H9 (cell line): Measurements from ENCODE around the gene TPP2. TPM values are rescaled to one million over a fixed set of nuclear protein-coding genes. Genes with fewer than 3 reads are reported as not detected.

Experiments
- DNase-seq: peaks from one replicate; pipeline ENCODE4 v3.0.0-alpha.2; 2017
- H2AFZ ChIP-seq: one replicate; pipeline ENCODE4 v1.6.1; 2013; ENCODE audit warnings: mild to moderate bottlenecking, low read length, control low read depth, moderate library complexity
- H2AK5ac ChIP-seq: 2 replicates; pipeline ENCODE4 v1.6.1; 2013; ENCODE audit warnings: low read length, control low read depth, mixed read lengths; ENCODE audit not compliant: insufficient read length
- H2BK120ac ChIP-seq: one replicate; pipeline ENCODE4 v1.6.1; 2013; ENCODE audit warnings: low read depth, mild to moderate bottlenecking, low read length, control low read depth, inconsistent platforms; ENCODE audit not compliant: poor library complexity, severe bottlenecking
- H2BK12ac ChIP-seq: 2 replicates; pipeline ENCODE4 v1.6.1; 2013; ENCODE audit warnings: low read length, control low read depth, mixed read lengths, low read depth; ENCODE audit not compliant: insufficient read length
- H2BK15ac ChIP-seq: 2 replicates; pipeline ENCODE4 v1.6.1; 2013; ENCODE audit warnings: low read depth, low read length, control low read depth
- H2BK20ac ChIP-seq: one replicate; pipeline ENCODE4 v1.6.1; 2013; ENCODE audit warnings: low read depth, mild to moderate bottlenecking, low read length, control low read depth, inconsistent platforms; ENCODE audit not compliant: poor library complexity, severe bottlenecking
- H2BK5ac ChIP-seq: 2 replicates; pipeline ENCODE4 v1.6.1; 2013; ENCODE audit warnings: low read length, control low read depth, mixed read lengths; ENCODE audit not compliant: insufficient read length
- H3K14ac ChIP-seq: 2 replicates; pipeline ENCODE4 v1.6.1; 2013; ENCODE audit warnings: low read length, control low read depth; ENCODE audit not compliant: insufficient read depth
- H3K18ac ChIP-seq: 2 replicates; pipeline ENCODE4 v1.6.1; 2013; ENCODE audit warnings: low read depth, mild to moderate bottlenecking, mixed read lengths, low read length, control low read depth; ENCODE audit not compliant: insufficient read length
- H3K23ac ChIP-seq: 2 replicates; pipeline ENCODE4 v1.6.1; 2013; ENCODE audit warnings: low read length, control low read depth, mixed read lengths, low read depth; ENCODE audit not compliant: insufficient read length
- H3K23me2 ChIP-seq: 2 replicates; pipeline ENCODE4 v1.6.1; 2013; ENCODE audit warnings: low read depth, mild to moderate bottlenecking, mixed read lengths, low read length, control low read depth; ENCODE audit not compliant: insufficient read length, poor library complexity, severe bottlenecking
- H3K27ac ChIP-seq: 2 replicates; pipeline ENCODE4 v1.5.1; 2013; ENCODE audit warnings: low read length, control low read depth, mixed read lengths, low read depth; ENCODE audit not compliant: insufficient read length
- H3K27me3 ChIP-seq: 2 replicates; pipeline ENCODE4 v1.6.1; 2013; ENCODE audit warnings: low read length, control low read depth, inconsistent platforms; ENCODE audit not compliant: insufficient read depth
- H3K4ac ChIP-seq: 2 replicates; pipeline ENCODE4 v1.6.1; 2013; ENCODE audit warnings: low read depth, mild to moderate bottlenecking, control low read depth, inconsistent platforms, low read length, moderate library complexity
- H3K4me1 ChIP-seq: 2 replicates; pipeline ENCODE4 v1.6.1; 2013; ENCODE audit warnings: low read length, control low read depth, inconsistent platforms; ENCODE audit not compliant: insufficient read depth
- H3K4me2 ChIP-seq: 2 replicates; pipeline ENCODE4 v1.6.1; 2013; ENCODE audit warnings: low read length, control low read depth, mixed read lengths; ENCODE audit not compliant: insufficient read length, insufficient read depth
- H3K56ac ChIP-seq: 2 replicates; pipeline ENCODE4 v1.6.1; 2013; ENCODE audit warnings: low read depth, mild to moderate bottlenecking, mixed read lengths, low read length, control low read depth; ENCODE audit not compliant: insufficient read length
- H3K79me1 ChIP-seq: 2 replicates; pipeline ENCODE4 v1.6.1; 2013; ENCODE audit warnings: low read depth, mild to moderate bottlenecking, moderate library complexity, low read length, control low read depth, inconsistent platforms; ENCODE audit not compliant: insufficient read depth, poor library complexity, severe bottlenecking
- H3K79me2 ChIP-seq: 2 replicates; pipeline ENCODE4 v1.6.1; 2013; ENCODE audit warnings: low read length, control low read depth, inconsistent platforms; ENCODE audit not compliant: insufficient read depth
- H3K9ac ChIP-seq: 2 replicates; pipeline ENCODE4 v1.6.1; 2013; ENCODE audit warnings: low read length, control low read depth, mixed read lengths; ENCODE audit not compliant: insufficient read length; ENCODE audit errors: extremely low read depth
- H3K9me3 ChIP-seq: one replicate; pipeline ENCODE4 v1.6.1; 2013; ENCODE audit warnings: low read depth, low read length, inconsistent platforms; ENCODE audit not compliant: control insufficient read depth
- H3T11ph ChIP-seq: one replicate; pipeline ENCODE4 v1.6.1; 2013; ENCODE audit warnings: mild to moderate bottlenecking, low read length, control low read depth, inconsistent platforms
- H4K20me1 ChIP-seq: one replicate; pipeline ENCODE4 v1.6.1; 2013; ENCODE audit not compliant: control insufficient read depth, insufficient read length, insufficient read depth
- H4K5ac ChIP-seq: 2 replicates; pipeline ENCODE4 v1.6.1; 2013; ENCODE audit warnings: low read depth, mild to moderate bottlenecking, mixed read lengths, low read length, control low read depth; ENCODE audit not compliant: insufficient read length
- H4K8ac ChIP-seq: replicated peaks from 2 replicates; pipeline ENCODE4 v1.6.1; 2013; ENCODE audit warnings: low read length, control low read depth, mixed read lengths, low read depth; ENCODE audit not compliant: insufficient read length
- H4K91ac ChIP-seq: 2 replicates; pipeline ENCODE4 v1.6.1; 2013; ENCODE audit warnings: low read depth, mild to moderate bottlenecking, moderate library complexity, mixed read lengths, low read length, control low read depth; ENCODE audit not compliant: insufficient read length
- H3K27ac Mint-ChIP-seq, 3 experiments: 2 replicates in 2 of 3; 3 replicates in 1 of 3; pipeline ENCODE4 v1.8.0; 2020 to 2021; ENCODE audit warnings: mixed read lengths in 3 of 3, mild to moderate bottlenecking in 1 of 3, moderate library complexity in 1 of 3
- H3K27me3 Mint-ChIP-seq: 2 replicates; pipeline ENCODE4 v1.8.0; 2021; ENCODE audit warnings: low read depth, mild to moderate bottlenecking, moderate library complexity, mixed read lengths
- H3K36me3 Mint-ChIP-seq, 3 experiments: 2 replicates in 2 of 3; 3 replicates in 1 of 3; pipeline ENCODE4 v1.8.0; 2020 to 2021; ENCODE audit warnings: low read depth in 3 of 3, mixed read lengths in 3 of 3; ENCODE audit not compliant: insufficient read depth in 1 of 3
- H3K4me1 Mint-ChIP-seq, 2 experiments: 2 replicates each; pipeline ENCODE4 v1.8.0; 2020; ENCODE audit warnings: mixed read lengths in 2 of 2
- H3K4me3 Mint-ChIP-seq, 2 experiments: 2 replicates in 1 of 2; 3 replicates in 1 of 2; pipeline ENCODE4 v1.8.0; 2020 to 2021; ENCODE audit warnings: mild to moderate bottlenecking in 2 of 2, mixed read lengths in 2 of 2, moderate library complexity in 1 of 2
- H3K9me3 Mint-ChIP-seq, 2 experiments: 2 replicates in 1 of 2; 3 replicates in 1 of 2; pipeline ENCODE4 v1.8.0; 2020; ENCODE audit warnings: mild to moderate bottlenecking in 2 of 2, mixed read lengths in 2 of 2, moderate library complexity in 1 of 2
- WGBS: extraction: QIAGEN DNeasy Blood & Tissue Kit; methylation state at CpG from one replicate; pipeline ENCODE4 v1.1.7; 2013; ENCODE audit warnings: missing lambda C conversion rate, low lambda C conversion rate, mixed read lengths; ENCODE audit not compliant: insufficient read length; ENCODE audit errors: extremely low coverage; 5-methylcytosine and 5-hydroxymethylcytosine counted together
- total RNA-seq: library from RNA; stranded (reverse); gene quantifications from 2 replicates; pipeline ENCODE4 v1.2.1, GENCODE V29; 2021
- TF ChIP-seq, protein P1 (sequence below): fragments of 200-600 bp; sonication (generic); conservative IDR thresholded peaks from 3 replicates; pipeline ENCODE4 v1.8.0; 2021; ENCODE audit warnings: antibody characterized with exemption, mild to moderate bottlenecking

TPP2 gene
- total RNA-seq, 1 experiment from 2014 or later = 63.5 TPM

- no peaks in the 10 kb centered on the region for H3K9me3 ChIP-seq
- TF ChIP-seq, protein P1, sequence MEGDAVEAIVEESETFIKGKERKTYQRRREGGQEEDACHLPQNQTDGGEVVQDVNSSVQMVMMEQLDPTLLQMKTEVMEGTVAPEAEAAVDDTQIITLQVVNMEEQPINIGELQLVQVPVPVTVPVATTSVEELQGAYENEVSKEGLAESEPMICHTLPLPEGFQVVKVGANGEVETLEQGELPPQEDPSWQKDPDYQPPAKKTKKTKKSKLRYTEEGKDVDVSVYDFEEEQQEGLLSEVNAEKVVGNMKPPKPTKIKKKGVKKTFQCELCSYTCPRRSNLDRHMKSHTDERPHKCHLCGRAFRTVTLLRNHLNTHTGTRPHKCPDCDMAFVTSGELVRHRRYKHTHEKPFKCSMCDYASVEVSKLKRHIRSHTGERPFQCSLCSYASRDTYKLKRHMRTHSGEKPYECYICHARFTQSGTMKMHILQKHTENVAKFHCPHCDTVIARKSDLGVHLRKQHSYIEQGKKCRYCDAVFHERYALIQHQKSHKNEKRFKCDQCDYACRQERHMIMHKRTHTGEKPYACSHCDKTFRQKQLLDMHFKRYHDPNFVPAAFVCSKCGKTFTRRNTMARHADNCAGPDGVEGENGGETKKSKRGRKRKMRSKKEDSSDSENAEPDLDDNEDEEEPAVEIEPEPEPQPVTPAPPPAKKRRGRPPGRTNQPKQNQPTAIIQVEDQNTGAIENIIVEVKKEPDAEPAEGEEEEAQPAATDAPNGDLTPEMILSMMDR = no peak
- H3T11ph ChIP-seq = no peak overlapping the region
- no peak overlapping the region for H3K23ac ChIP-seq
- no peaks in the 10 kb centered on the region for H3K4me1 ChIP-seq
- no peaks in the 10 kb centered on the region for H4K20me1 ChIP-seq
- Mint-ChIP-seq H3K27ac (no peak overlapping the region), H3K9me3 (0 out of 5 replicates have a peak, but pooled peaks cover 4 to 6% of the 10 kb centered on the region in 2 experiments), H3K4me1 (no peaks in the 10 kb centered on the region), H3K36me3 (no peaks in the 10 kb centered on the region; a peak in 1 of 7 replicates), H3K27me3 (no peaks in the 10 kb centered on the region), H3K4me3 (no peak overlapping the region)
- H3K4me2 ChIP-seq = no peak overlapping the region
- H3K18ac ChIP-seq = no peak overlapping the region
- H3K79me1 ChIP-seq = no peaks in the 10 kb centered on the region
- H3K27ac ChIP-seq = no peak overlapping the region
- no peak overlapping the region for H3K14ac ChIP-seq
- H4K91ac ChIP-seq = no peak overlapping the region
- DNase-seq = no peak
- H2BK12ac ChIP-seq = no peak overlapping the region
- no peak overlapping the region for H4K8ac ChIP-seq
- no peak overlapping the region for H4K5ac ChIP-seq
- no peaks in the 10 kb centered on the region for H3K23me2 ChIP-seq
- no peak overlapping the region for H2BK5ac ChIP-seq
- no peak overlapping the region for H2AFZ ChIP-seq
- no peak overlapping the region for H2BK15ac ChIP-seq
- H2AK5ac ChIP-seq = no peak overlapping the region
- no peaks in the 10 kb centered on the region for H3K79me2 ChIP-seq
- H2BK120ac ChIP-seq = no peak overlapping the region
- H3K4ac ChIP-seq = no peak overlapping the region
- no peak overlapping the region for H3K9ac ChIP-seq
- no peak overlapping the region for H2BK20ac ChIP-seq
- H3K56ac ChIP-seq = no peak overlapping the region
- no peaks in the 10 kb centered on the region for H3K27me3 ChIP-seq
- no CpG with 5 or more reads among the region's 4 CpGs for WGBS
These were observed 110.7 kb downstream of the TPP2 start for GRCh38 chr13:102707467-102707866.
